Fibroblast of lung (primary cell): ENCODE data around the gene INO80E.

Experiments used
- EZH2 ChIP-seq: IDR thresholded peaks from 2 replicates; pipeline ENCODE4 v1.5.1; 2012; ENCODE audit warnings: low read length, control low read depth, mild to moderate bottlenecking; ENCODE audit errors: missing control alignments
- TF ChIP-seq, protein P1 (sequence below), 2 donors: IDR thresholded peaks in 1 of 2; conservative IDR thresholded peaks in 1 of 2; 1 replicate in 1 of 2; 2 replicates in 1 of 2; pipeline ENCODE4 v1.5.1; 2011 to 2012; ENCODE audit warnings: low read length in 2 of 2, control low read depth in 1 of 2, inconsistent platforms in 1 of 2, low read depth in 1 of 2, mild to moderate bottlenecking in 1 of 2

DNA sequence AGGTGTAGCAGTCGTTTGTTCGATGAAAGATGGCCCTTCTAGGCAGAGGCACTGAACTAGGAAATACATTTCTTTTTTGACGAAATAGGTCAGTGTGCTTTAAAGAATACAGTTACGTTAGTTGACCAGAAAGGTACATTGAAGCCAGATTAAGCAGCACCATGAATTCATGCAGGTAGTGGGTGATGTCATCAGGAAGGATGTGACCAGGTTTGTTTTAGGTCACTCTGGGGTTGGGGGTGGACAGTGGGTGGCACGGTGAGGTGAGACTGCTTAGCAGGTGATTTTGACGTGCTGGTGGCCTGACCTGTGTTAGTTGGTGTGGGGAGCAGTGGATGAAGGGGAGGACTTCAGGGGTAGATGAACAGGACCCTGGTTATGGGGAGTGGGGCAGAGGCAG lies 3.6 kb downstream of the INO80E start:
- TF ChIP-seq, protein P1, sequence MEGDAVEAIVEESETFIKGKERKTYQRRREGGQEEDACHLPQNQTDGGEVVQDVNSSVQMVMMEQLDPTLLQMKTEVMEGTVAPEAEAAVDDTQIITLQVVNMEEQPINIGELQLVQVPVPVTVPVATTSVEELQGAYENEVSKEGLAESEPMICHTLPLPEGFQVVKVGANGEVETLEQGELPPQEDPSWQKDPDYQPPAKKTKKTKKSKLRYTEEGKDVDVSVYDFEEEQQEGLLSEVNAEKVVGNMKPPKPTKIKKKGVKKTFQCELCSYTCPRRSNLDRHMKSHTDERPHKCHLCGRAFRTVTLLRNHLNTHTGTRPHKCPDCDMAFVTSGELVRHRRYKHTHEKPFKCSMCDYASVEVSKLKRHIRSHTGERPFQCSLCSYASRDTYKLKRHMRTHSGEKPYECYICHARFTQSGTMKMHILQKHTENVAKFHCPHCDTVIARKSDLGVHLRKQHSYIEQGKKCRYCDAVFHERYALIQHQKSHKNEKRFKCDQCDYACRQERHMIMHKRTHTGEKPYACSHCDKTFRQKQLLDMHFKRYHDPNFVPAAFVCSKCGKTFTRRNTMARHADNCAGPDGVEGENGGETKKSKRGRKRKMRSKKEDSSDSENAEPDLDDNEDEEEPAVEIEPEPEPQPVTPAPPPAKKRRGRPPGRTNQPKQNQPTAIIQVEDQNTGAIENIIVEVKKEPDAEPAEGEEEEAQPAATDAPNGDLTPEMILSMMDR (conservative IDR thresholded peaks at IDR 0.05 in 1 of 2, IDR thresholded peaks at IDR 0.05 in 1 of 2; ENCODE audit: low read depth in 1 of 2, low read length in 2 of 2) = no peak
- TF ChIP-seq EZH2 = no peak
